Progenitor cell of endocrine pancreas (in vitro differentiated cells): ENCODE measurements around the gene CDR2. TPM values are rescaled to one million over a fixed set of nuclear protein-coding genes. Genes with fewer than 3 reads are reported as not detected.
"Not testable (repeated sequence)": the region's sequence is repeated elsewhere in the genome, so short reads cannot be mapped to it uniquely, and the experiment has no call there.

ENCODE experiments used
- DNase-seq: peaks from one replicate; pipeline ENCODE4 v3.0.0; 2021; ENCODE audit warnings: low spot score; ENCODE audit not compliant: unreplicated experiment
- H3K27ac Mint-ChIP-seq: 2 replicates; pipeline ENCODE4 v1.8.0; 2021; ENCODE audit warnings: mild to moderate bottlenecking, moderate library complexity, mixed read lengths
- H3K27me3 Mint-ChIP-seq: 2 replicates; pipeline ENCODE4 v1.8.0; 2021; ENCODE audit warnings: mixed read lengths
- H3K36me3 Mint-ChIP-seq: 2 replicates; pipeline ENCODE4 v1.8.0; 2022; ENCODE audit warnings: mixed read lengths; ENCODE audit not compliant: insufficient read depth
- H3K4me1 Mint-ChIP-seq: 2 replicates; pipeline ENCODE4 v1.8.0; 2021; ENCODE audit warnings: low read depth, mixed read lengths
- H3K4me3 Mint-ChIP-seq: 2 replicates; pipeline ENCODE4 v1.8.0; 2021; ENCODE audit warnings: low read depth, mild to moderate bottlenecking, moderate library complexity, mixed read lengths
- H3K9me3 Mint-ChIP-seq: 2 replicates; pipeline ENCODE4 v1.8.0; 2021; ENCODE audit warnings: low read depth, mixed read lengths
- CTCF ChIP-seq: fragments of 200-600 bp; sonication (generic); IDR thresholded peaks from one replicate; pipeline ENCODE4 v1.5.0; 2021; ENCODE audit warnings: antibody characterized with exemption, mild to moderate bottlenecking; ENCODE audit not compliant: unreplicated experiment
- total RNA-seq: library from RNA; stranded (reverse); gene quantifications from 2 replicates; pipeline ENCODE4 v1.2.1, GENCODE V29; 2021

CDR2 gene
- total RNA-seq, 1 donor from 2014 or later: 16.6 TPM

GRCh38 chr16:22352723-22353122, 21.7 kb downstream of the CDR2 start:
- no peaks in the 10 kb centered on the region for H3K27me3 Mint-ChIP-seq
- no peaks in the 10 kb centered on the region for H3K9me3 Mint-ChIP-seq
- H3K4me3 Mint-ChIP-seq: no peak overlapping the region
- no peak for TF ChIP-seq CTCF
- peaks cover 10% of the 10 kb centered on the region for H3K4me1 Mint-ChIP-seq
- H3K27ac Mint-ChIP-seq: no peak overlapping the region
- DNase-seq: no peak
- H3K36me3 Mint-ChIP-seq: peaks cover 26% of the 10 kb centered on the region

GRCh38 chr16:22352140-22352539, 22.3 kb downstream of the CDR2 start:
- H3K27ac Mint-ChIP-seq: no peak overlapping the region
- no peak for DNase-seq
- peaks cover 10% of the 10 kb centered on the region for H3K4me1 Mint-ChIP-seq
- no peaks in the 10 kb centered on the region for H3K9me3 Mint-ChIP-seq
- no peak overlapping the region for H3K4me3 Mint-ChIP-seq
- peaks cover 30% of the 10 kb centered on the region for H3K36me3 Mint-ChIP-seq
- no peak for TF ChIP-seq CTCF
- no peaks in the 10 kb centered on the region for H3K27me3 Mint-ChIP-seq

- DNase-seq, H3K4me3 Mint-ChIP-seq, H3K27me3 Mint-ChIP-seq, H3K27ac Mint-ChIP-seq, H3K9me3 Mint-ChIP-seq: not testable (repeated sequence)
- peaks cover 10% of the 10 kb centered on the region for H3K4me1 Mint-ChIP-seq
- H3K36me3 Mint-ChIP-seq: peaks cover 37% of the 10 kb centered on the region
These were observed 23.4 kb downstream of the CDR2 start for GRCh38 chr16:22351017-22351416.

- no peaks in the 10 kb centered on the region for H3K9me3 Mint-ChIP-seq
- no peaks in the 10 kb centered on the region for H3K4me1 Mint-ChIP-seq
- no peaks in the 10 kb centered on the region for H3K27me3 Mint-ChIP-seq
- no peak for TF ChIP-seq CTCF
- peaks cover 35% of the 10 kb centered on the region for H3K36me3 Mint-ChIP-seq
- no peak for DNase-seq
- no peak overlapping the region for H3K27ac Mint-ChIP-seq
- no peak overlapping the region for H3K4me3 Mint-ChIP-seq
These were observed 26.1 kb downstream of the CDR2 start for GRCh38 chr16:22348291-22348690.

- no peak for TF ChIP-seq CTCF
- no peak for DNase-seq
- no peak overlapping the region for H3K4me3 Mint-ChIP-seq
- peaks cover 35% of the 10 kb centered on the region for H3K36me3 Mint-ChIP-seq
- H3K27me3 Mint-ChIP-seq: no peaks in the 10 kb centered on the region
- H3K27ac Mint-ChIP-seq: no peak overlapping the region
- H3K9me3 Mint-ChIP-seq: no peaks in the 10 kb centered on the region
- H3K4me1 Mint-ChIP-seq: no peaks in the 10 kb centered on the region
These were observed 27.2 kb downstream of the CDR2 start for GRCh38 chr16:22347100-22347820.

GRCh38 chr16:22346483-22346882, 27.9 kb downstream of the CDR2 start:
- Mint-ChIP-seq H3K27ac (no peak overlapping the region), H3K4me3 (no peak overlapping the region), H3K4me1 (no peaks in the 10 kb centered on the region), H3K36me3 (peaks cover 37% of the 10 kb centered on the region), H3K27me3 (no peaks in the 10 kb centered on the region), H3K9me3 (no peaks in the 10 kb centered on the region)
- no peak for TF ChIP-seq CTCF
- DNase-seq: no peak
